GM19455 (cell line): ENCODE measurements around the gene MAGEF1.
A peak's percentile ranks its signal among the peaks of the same experiment; 100 is the strongest.

Experiments used
- ATAC-seq: cut with Tn5 transposase; IDR thresholded peaks from one replicate; pipeline ENCODE4 v1.9.1; 2021; ENCODE audit not compliant: unreplicated experiment

Gene MAGEF1

DNA sequence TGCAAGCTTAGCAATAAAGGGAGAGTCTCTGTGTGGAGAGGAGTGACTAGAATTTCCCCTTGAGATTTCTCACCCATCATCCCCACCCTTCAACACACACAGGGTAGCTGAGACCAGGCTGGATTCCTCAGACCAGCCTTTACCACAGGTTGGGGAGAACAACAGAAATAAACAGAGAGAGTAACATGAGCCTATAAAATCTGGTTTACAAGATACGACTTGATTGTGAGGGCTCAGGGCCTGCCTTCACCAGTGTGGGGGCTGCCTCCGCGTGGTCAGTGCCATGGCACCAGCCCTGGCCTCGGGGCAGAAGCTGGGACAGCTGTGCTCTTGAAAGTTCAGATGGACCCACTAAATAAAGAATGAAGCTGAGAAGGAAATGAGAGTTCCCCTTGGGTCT is 14.6 kb upstream of the MAGEF1 start:
- no peak for ATAC-seq

DNA sequence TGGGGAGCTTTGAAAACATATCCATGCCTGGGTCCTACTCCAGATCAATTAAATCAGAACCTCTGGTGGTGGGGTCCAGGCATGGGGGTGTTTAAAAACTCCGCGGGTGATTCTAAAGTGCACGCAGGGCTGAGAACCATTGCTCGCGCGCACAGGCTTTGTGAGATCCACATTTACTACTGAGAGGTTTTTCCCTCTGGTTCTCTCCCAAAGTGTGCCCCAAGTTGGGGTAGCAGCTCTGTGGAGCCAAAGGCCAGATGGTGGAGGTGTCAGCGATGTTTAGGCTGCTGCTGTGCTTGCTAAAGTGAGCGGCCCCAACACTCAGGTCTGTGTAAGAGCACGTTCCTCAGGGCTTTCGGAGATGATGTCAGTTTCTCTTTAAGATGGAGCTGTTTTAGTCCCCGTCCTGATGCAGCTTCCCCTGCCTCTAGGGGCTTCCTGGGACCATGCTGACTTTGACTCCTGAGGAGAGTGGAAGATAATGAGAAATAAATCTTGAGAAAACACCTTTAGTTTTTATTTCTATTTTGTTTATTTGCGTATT is 13.4 kb upstream of the MAGEF1 start:
- ATAC-seq: no peak

DNA sequence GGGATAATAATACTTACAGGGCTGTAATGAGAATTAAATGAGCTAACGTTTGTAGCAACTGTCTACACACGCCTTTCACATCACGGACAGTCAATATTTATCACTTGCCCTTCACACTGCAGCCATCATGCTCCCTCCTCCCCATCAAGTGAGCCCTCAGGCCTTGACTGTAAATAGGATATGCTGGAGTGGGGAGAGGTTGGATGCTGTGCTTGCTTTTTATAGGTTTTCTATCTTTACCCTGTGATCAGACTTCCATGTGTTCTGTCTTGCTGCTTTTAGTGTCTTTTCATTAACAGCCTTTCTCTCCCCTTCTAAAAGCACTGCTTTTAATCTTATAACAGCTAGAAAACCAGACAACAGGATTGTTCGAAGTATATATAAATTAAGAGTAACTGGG is 12.8 kb upstream of the MAGEF1 start:
- ATAC-seq: no peak

DNA sequence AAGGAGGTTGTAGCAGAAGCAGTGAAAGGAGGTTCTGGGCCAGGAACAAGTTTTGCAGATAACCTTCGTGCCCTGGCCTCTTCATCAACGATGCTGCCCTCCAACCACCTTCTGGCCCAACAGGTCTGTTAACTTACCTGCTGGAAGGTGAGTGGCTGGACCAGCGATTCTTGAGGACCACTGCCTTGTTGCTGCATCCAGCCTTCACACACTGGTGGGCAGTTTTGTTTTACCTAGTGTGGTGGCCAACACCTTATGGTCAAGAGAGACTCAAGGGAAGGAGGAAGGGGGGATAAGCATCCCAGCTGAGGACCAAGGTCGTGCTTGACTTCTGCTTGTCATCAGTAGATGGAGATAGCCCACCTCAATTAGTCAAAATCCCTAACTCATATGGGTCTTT is 7.8 kb upstream of the MAGEF1 start:
- no peak for ATAC-seq

DNA sequence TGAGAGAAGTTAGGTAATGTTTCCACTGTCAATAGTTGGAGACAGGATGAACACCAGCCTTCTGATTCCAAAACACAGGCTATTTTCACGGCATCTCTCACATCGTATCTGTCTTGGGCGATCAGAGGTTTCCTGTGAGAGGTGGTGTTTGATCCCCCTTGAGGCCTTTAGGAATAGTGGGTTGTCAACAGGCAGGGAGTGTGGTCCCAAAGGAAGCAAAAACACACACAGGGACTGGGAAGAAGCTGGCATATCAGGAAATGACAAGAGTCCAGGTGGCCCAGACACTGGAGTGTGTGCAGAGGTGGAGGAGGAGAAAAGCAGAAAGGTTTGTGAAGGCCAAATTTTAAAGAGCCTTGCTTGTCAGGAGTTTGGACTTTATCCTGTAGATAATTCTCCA is 6.6 kb upstream of the MAGEF1 start:
- no peak for ATAC-seq

DNA sequence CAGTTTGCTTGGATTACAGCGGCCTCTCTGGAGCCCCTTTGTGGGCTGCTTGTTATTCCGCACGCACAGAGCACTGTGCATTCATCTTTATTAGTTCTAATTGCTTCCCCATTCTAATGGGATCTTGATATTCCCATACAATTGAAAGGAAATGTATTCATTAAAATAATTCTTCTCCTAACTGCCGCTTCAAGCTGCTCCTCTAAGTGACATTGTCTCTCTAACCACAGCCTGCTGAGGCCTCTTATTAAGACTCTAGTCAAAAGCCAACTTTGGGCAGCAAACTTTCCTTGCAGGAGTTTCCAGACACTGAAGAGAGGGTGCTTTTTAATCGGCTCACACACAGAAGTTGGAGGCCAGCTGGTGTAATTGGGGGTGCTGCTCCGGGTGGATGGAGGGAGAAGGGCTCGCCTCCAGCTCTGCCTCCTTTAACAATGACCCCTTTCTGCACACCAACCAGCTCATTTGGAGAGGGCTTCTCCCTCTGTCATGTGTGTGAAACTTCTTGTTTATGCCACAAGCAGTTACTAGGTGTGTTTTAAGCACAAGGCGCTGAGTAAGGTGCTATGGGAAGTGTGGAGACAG is 5.6 kb upstream of the MAGEF1 start:
- no peak for ATAC-seq

DNA sequence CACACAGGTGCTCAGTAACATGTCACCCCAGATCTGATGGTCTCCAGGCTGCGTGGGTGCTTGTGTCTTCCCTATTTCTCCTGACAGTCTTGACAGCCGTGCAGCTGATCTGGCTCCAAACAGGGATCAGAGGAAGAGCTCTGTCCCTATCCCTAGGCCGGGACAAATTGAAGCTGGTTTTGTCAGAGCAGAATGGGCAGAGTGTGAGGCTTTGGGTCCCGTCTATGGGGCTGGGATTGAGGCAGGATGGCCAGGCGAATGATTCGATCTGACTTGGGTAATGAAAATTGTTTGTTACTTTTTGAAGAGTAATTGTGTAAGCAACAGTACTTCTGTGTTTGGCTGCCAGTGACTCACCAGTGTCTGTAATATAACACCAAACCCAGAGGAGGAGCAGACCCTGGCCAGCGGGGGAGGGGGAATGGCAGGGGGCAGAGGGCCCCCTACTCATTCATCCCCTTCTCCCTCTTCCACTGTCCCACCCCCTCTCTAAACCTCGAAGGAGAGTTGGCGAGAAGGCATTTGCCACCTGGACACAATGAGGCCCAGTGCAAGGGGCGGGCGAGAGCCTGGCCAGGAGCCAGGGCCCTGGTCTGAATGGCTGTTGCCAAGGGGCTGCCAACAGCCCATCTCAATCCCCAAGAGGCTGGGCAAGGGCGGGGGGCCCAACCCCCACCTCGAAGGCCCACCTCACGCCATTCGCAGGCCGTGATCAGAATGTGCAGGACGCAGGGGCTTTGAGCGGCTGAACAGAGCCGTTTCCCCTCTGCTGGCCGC is 4.9 kb upstream of the MAGEF1 start:
- ATAC-seq: no peak

DNA sequence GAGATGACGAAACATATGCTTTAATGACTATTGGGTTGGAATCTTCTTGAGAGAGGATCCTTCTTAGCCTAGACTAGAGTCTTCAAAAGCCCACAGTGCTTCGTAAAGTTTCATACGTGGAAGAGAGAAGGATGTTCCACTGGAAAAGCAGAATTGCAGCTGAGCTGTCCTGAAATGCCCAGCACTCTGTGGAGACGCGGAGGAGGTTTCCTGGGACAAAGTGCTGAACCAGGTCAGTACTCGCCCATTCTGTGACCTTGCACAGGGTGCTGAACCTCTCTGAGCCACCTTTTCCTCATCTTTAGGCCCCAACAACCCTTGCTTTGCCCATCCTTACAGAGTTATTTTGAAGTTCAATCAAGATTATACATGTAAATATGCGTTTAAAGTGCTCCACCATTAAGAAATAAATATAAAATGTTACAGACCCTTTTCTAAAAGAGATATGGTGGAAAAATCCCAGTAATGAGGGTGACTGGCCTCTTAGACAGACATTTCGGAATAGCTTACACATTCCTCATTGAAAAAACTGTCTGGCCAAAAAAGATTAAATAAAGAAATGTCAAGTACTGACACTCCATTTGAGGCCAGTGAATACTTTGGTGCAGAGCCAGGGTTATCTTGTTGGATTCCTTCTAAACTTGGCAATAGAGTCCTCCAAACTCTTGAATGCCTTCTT is 4.2 kb upstream of the MAGEF1 start:
- ATAC-seq: no peak

DNA sequence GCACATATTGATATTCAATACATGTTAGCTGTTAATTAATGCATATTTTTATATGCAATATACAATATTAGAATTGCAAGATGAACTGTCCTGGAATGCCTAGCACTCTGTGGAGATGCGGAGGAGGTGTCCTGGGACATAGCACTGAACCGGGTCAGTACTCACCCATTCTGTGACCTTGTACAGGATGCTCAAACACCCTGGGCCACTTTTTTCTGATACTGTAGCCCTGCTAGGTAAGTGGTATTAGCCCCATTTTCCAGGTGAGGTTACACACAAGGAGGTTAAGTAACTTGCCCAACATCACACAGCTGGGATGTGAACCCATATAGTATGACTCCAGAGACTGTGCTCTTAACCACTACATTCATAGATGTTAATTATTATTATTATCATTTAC is 1.7 kb upstream of the MAGEF1 start:
- no peak for ATAC-seq

DNA sequence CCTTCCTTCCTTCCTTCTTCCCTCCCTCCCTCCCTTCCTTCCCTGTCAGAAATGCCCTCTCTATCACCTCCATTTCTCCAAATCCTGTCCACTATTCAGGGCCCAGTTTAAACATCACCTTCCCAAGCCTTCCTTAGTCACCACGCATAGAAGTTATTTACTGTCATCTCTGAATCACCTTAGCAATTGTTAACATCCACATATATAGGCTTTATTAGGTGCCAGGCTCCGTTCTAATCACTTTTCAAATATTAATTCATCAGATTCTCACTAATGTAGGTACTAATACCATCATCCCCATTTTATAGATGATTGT is 1.1 kb upstream of the MAGEF1 start:
- ATAC-seq: no peak

DNA sequence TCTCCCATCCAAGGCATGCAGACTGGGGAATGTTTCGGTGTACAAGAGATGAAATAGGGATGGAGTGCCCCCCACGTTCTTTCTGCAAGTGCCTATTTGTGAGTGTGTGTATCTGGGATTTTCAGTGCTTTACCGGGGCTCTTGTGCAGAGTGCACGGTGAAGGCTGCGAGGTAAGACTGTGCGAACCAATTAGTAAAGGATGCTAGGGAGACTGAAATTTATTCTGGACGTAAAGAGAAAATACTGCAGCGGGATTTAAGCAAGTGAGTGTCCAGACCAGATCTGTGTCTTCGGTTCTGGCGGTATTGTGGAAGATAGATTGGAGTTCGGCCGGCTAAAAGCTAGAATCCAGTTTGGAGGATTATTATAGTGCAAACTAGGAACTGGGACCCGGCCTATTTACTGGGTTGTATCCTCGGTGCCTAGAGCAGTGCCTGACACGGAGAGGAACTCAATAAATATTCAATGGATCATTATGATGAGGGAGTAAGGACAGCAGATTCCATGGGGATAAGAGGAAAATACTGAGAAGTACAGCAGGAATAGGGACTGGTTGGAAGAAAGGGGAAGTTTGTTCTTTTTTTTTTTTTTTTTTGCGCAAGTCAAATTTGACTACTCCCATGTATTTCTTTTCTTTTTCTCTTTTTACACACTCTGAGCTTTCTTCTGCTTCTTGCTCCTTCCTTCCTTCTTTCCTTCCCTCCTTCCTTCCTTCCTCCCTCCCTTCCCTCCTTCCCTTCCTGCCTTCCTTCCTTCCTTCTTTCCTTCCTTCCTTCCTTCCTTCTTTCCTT is 580 bp upstream of the MAGEF1 start:
- peak; percentile 31 for ATAC-seq

DNA sequence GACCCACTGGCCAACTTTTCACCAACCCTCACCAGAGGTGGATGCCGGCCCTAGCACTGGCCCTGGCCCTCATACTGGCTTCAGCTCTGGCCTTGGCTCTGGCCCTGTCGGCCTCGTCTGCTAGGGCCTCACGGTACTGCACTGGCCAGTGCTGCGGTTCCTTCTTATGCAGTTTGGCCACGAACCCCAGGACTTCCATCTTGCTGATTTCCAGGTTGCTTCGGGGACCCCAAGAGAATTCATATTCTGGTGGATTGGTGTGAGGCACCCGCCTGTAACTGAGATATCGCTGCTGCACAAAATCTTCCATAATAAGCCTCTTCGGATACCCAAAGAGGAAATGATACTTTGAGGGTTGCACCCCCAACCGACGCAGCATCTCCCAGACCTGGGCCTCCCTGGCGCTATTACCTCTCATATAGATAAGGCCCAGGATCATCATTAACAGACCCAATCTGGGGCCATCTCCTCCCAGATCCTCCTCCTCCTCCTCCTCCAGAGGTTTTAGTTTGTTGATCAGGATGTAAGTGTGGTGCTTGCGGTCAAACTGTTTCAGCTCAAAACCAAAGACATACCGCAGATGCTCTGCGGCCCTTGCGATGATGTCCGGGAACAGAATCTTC is 883 bp downstream of the MAGEF1 start:
- ATAC-seq: peak; percentile 52

DNA sequence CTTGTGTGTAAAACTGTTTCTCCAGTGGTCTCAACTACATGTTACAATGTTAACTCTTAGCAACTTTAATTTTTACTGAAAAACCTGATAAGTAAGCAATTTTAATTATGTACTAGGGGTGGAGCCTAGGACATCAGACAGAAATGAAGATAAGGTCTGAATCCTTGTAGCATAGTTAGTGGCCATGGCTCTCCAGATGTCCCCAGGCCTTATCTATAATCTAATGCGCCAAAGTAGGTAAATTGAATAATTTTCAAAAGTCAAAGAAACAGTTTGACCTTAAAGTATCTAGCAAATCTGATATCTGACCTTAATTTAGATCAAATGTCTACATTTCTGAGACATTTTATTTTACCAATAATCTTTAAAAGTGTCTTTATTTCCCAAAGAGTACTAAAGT is 8.2 kb downstream of the MAGEF1 start:
- no peak for ATAC-seq

DNA sequence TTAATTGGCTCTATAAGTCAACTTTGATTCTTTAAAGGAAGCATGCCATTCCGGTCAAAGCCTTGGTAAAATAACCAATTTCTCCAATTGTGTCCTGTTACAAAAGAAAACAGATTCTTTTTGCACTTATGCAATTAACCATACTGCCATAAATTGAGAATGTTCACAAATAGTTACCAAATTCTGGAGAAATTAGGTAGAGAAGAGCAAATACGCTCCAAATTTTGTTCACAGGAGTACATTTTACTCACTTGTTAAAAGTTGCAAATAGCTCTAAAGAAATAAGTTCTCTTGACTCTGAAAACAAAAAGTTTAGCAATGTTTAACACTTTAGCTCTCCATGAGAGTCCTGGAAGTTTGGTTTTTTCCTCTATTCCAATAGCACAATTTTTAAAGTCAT is 11.1 kb downstream of the MAGEF1 start:
- no peak for ATAC-seq

DNA sequence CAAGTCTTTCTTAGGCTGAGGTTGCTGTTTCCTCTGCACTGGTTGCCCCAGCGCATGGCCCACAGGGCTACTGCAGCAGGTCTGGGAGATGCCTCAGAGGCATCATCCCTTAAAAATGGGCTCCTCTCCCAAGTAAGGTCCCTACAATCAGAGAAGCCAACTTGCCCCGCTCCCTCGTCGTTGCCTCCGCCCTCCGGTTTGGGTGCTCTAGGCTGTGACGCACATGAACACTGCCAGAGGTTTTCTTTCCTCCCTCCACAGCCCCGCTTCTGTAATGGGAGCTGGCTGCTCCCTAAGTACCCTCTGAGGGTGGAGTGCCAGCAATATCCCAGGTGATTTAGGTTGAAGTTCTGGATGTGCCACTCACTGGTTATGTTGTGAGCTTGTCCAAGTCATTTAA is 14.0 kb downstream of the MAGEF1 start:
- no peak for ATAC-seq

DNA sequence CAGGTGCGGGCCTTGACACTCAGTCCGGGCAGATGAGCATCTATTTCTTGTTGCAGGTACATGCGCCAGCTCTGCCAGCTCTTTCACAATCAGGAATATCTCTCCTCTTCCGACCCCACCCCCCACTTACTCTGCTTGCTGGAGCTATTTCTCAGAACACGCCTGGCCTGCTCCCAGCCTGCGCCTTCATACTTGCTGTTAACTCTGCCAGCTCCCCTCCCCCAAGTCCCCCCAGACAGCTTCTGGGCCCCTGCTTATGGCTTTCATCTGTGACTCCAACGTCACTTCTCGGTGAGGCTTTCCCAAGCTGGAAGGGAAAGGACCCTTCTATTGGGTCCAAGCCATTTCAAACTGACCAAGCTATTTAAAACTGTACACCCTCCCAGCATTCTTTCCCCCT is 15.2 kb downstream of the MAGEF1 start:
- no peak for ATAC-seq

DNA sequence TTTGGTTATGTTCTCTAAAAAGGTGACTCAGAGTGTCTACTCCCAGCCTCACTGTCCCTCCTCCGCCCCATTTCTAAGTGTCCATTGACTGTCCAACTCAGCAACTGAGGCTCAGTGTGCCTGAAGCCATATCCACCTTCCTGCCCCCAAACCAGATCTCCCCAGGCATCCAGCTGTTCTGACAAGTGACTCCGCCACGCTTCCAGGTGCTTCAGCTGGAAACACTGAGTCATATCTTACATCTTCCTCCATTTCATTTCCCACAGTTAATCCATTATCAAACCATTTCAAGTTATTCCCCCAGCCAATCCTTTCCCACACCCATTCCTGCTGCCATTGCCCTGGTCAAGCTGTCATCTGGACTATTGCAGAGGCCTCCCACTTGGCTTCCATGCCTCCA is 17.1 kb downstream of the MAGEF1 start:
- ATAC-seq: no peak

DNA sequence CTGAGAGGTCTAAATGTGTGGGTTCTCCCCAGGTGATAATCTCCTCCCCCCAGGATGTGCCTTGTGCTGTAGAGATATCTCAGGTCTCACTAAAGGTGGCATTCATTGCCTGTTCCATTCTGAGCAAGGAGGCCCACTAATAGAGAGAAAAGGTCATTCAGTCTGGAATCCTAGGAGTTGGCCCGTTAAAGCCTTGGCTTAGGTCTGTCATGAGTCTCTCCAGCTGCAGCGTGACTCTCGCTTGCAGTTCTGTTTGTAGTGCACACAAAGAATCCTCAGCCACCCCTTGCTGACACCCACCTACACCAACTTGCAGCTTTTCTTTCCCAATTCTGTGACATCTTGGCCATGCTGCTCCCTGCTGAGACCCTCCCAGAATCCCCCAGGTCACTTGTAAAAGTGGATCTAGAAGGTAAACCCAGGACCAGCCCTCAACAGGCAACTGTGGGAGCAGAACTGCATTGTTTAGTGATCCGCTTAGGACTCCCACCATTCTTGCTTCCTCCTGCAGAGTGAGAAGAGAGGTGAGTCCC is 17.7 kb downstream of the MAGEF1 start:
- ATAC-seq: no peak

DNA sequence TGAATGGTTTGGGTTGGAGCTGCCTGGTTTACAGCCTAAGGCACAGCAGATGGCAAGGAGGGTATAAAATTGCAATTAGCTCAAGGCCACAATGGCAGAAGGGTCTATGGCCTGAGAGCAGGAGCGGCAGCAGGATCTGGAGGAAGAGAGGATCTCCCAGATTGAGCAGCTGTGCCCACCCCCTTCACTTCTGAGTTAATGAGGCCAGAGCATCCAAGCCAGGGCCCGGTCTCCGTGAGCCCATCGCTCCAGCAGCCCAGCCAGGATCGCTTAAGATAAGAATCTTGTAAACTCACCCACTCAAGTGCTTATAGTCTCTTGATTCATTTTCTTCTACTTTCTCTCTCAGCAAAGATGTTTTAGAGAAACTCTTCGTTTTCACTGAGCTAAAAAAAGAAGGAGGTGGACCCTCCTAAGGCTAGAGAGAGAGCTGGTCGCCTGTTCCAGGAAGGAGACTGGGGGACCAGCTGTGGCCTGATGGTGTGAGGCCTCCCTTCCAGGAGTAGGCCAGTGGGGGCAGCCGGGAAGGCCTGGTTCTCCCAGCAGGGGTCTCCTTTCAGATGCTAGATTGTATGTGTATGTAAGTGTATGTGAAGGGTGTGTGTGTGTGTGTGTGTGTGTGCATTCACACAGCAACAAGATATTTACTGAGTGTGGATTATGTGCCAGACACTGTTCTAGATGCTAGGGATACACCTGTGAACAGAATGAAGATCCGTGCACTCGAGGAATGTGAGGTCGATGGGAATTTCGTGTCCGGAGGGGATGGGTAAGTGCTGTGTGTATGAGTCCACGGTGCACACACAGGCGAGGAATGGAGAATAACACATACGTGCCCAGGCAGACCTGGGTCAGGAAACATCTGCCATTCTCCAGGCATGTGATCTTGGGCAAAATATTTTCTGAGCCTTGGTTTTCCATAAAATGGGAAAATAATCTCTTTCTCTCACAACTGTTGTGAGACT is 18.6 kb downstream of the MAGEF1 start:
- no peak for ATAC-seq
